Smooth muscle cell of the brain vasculature (primary cell): ENCODE data around the gene FAM187B.
A peak's percentile ranks its signal among the peaks of the same experiment; 100 is the strongest.
"Not testable (repeated sequence)": the region's sequence is repeated elsewhere in the genome, so short reads cannot be mapped to it uniquely, and the experiment has no call there.

Experiments
- DNase-seq: peaks from one replicate; pipeline ENCODE4 v3.0.0-alpha.2; 2012; ENCODE audit warnings: low read depth, low spot score

The FAM187B gene

DNA sequence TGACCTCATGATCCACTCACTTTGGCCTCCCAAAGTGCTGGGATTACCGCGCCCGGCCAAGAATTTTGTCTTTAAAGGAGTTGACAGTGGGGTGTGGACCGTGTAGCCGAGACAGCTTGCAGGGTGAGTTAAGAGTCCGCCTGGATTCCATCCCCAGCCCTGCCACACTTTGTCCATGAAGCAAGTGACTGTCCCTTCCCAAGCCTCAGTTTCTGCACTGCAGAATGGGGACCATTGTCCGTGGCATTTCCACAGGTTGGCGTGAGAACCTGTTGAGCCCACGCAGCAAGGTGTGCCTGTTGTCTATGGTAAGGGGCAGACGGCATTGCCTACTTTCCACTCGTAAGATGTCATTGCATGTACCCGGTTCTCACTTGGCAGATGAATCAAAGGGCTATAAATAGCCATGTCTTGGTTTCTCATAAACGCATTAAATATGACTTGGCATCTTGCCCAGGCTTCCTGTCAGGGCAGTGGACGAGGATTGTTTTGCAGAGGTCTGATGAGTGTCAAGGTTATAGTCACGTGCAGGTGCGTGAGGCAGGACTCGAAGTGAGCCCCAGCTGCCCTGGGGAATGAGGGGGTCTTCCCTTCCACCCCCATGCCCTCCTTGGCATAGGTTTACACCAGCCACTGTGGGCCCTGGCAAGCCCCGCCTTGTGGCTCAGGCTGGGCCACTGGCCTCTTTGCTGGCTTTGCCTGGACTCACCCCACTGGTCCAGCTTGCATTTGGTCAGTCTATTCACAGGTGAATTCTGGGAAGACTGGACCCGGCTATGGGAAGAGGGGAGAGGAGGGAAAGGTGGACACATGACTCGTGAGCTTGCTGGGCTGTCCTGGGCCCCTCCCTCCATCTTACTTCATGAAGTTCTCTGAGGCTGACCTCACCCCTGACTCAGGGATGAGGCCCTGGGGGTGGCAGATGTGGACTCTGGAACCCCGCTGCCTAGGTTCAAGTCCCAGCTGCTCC is 14.6 kb downstream of the FAM187B start:
- DNase-seq, result peak; percentile 10

DNA sequence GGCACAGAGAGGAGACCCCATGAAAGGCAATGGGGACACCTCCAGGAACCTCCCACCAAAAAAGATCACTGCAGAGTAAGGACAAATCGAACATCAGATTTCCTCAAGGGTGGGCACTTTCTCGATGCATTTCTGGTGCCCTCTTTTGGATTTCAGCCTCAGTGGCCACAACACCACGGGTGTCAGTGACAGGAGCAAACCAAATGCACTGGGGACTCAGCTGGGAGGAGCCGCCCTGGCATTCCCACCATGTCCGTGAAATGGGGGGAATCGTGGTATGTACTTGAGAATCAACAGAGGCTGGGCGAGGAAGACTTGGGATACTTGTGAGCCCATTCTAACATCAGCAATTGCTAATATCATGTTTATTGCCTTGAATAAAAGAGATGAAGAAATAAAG is 16.3 kb downstream of the FAM187B start:
- DNase-seq, result no peak

DNA sequence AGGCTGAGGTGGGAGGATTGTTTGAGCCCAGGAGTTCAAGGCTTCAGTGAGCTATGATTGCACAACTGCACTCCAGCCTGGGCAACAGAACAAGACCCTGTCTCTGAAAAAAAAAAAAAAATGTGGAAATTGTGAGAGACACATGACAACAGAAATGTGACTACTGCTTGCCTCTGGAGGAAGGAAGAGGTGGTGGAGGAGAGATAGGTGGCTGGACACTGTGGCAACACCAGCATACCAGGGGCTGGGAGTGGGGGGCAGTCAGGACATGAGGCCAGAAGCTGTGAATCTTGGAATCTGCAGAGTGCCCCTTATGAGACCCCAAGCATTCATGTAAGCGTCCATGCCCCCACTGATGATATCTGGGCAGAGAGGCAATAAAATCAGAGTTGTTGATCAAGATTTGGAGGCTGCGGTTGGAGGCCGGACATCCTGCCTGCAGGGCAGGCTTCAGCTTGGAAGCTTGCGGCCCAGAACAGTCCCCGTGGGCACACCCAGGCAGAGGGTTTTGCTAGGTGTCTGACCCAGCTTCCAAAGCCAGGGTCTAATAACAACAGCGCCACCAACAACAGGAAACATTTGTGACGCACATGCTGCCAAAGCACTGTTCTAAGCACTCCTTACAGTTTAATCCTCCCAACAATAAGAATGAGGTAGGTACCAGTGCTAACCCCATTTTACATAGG is 16.9 kb downstream of the FAM187B start:
- DNase-seq, result no peak

DNA sequence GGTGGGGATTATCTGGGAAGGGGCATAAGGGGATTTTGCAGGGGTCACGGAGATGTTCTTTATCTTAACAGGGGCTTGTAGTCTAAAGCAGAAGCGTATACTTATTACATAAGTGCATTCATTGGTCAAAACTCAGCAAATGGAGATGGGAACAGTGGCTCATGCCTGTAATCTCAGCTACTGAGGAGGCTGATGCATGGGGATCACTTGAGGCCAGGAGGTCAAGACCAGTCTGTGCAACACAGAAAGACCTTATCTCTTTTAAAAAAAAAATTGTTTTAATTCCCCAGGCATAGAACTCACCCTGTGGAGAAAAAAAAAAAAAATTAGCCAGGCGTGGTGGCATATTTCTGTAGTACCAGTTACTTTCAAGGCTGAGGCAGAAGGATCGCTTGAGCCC is 18.9 kb downstream of the FAM187B start:
- no peak for DNase-seq

DNA sequence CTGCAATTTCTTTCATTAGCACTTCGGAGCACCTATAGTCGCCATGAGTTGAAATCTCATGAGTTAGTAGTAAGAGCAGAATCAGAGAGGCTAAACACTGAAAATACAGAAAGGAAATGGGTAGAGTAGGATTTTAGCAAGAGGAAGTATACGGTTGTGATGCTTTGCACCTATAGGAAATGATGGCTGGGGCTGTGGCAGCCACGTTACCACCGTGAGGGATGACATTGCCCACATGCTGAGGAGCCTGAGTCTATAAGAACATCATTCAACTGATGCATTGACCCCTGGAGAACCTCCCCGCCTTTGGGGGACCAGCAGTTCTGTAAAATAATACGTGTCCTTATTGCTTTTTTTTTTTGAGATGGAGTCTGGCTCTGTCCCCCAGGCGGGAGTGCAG is 20.4 kb downstream of the FAM187B start:
- no peak for DNase-seq

DNA sequence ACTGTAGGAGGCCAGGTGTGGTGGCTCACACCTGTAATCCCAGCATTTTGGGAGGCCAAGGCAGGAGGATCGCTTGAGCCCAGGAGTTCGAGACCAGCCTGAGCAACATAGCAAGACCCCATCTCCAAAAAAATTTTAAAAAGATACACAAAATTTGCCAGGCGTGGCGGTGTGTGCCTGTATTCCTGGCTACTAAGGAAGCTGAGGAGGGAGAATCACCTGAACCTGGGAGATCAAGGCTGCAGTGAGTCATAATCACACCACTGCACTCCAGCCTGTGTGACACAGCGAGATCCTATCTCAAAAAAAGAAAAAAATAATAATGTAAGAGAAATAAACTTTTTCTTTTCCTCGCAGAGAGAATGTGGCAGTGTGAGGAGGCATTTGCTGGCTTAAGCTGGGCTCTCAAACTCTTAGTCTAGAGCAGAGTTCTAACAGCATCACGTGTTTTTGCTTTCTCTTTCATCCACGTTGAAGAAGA is 21.1 kb downstream of the FAM187B start:
- DNase-seq, result no peak

DNA sequence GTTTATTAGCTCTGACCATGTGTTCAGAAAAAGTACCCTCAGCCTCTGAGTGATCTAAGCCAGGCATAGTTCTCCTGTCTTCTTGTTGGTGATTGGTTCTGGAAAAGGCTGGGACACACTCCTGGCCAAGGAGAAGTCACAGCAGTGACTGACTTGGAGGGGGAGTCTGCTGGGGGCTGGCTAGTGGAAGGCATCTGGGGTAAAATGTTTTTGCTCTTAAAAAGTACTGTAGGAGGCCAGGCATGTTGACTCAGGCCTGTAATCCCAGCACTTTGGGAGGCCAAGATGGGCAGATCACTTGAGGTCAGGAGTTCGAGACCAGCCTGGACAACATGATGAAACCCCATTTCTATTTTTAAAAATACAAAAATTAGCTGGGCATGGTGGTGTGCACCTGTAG is 21.7 kb downstream of the FAM187B start:
- DNase-seq, result no peak

DNA sequence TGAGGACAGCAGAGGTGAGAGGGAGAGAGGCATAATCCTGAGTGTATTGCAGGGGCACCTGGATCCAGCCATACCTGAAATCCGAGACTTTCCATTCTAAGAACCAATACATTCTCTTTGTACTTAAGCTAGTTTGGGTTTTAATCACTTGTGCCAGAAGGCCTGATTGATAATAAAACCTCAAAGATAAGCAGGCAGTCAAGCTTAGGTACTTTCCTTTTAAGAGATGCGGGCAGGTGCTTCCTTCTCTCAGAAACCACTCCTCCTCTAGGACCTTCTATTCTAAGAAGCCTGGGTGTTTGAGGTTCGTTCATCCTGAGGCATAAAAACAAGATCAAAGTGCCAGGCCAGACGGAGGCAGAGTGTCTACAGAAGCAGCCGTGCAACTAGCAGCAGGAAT is 22.2 kb downstream of the FAM187B start:
- no peak for DNase-seq

DNA sequence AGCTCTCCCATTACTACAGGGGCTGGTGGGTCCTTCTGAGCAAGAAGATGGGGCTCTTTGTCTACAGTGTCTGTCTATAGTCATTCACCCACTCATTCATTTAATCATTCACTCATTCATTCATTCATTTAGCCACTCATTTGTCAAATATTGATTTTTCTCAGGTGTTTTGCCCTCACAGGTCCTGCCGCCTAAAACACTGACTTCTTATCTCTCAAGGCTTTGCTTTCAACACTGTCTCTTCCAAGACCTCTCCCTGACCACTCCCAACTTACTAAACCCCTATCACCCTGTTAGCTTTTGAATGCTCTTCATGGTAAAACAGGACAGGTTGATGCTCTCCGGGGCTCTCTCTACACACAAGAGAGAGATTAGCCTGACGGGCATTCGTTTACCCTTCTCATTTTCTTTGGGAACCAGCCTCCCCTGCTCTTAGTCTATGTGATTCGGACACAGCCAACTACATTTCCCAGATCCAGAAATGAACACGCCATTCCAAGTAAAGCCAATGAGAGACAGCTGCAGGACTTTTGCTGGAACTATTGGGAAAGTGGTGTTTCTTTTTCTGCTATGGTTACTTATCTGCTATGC is 22.7 kb downstream of the FAM187B start:
- no peak for DNase-seq

DNA sequence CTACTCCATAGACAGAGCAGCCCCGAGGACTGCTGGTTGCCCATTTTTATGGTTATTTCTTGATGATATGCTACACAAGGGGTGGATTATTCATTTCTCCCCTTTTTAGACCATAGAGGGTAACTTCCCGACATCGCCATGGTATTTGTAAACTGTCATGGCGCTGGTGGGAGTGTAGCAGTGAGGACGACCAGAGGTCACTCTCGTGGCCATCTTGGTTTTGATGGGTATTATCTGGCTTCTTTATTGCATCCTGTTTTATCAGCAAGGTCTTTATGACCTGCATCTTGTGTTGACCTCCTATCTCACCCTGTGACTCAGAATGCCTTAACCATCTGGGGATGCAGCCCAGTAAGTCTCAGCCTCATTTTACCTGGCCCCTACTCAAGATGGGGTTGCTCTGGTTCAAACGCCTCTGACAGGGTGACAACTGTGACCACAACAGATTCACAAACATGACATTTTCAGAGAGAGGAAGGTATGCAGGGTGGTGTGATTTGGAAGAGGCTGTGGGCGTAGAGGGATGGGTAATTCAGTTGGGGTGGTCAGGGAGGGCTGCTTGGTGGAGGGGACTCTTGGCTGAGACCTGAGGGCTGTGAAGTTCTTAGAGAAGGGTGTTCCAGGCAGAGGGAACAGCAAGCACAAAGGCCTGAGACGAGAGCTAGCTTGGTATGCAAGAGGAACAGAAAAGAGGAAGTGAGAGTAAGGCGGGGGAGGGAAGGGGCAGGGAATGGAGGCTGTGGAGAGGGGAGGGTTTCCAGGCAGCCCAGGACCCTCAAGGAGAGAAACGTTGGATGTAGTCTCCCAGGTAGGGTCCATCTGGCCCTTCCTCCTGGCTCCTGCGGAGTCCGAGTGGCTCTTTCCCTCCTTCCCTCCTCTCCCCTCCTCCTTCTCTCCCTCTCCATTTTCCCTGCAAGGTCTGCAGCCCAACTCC is 23.5 kb downstream of the FAM187B start:
- no peak for DNase-seq

DNA sequence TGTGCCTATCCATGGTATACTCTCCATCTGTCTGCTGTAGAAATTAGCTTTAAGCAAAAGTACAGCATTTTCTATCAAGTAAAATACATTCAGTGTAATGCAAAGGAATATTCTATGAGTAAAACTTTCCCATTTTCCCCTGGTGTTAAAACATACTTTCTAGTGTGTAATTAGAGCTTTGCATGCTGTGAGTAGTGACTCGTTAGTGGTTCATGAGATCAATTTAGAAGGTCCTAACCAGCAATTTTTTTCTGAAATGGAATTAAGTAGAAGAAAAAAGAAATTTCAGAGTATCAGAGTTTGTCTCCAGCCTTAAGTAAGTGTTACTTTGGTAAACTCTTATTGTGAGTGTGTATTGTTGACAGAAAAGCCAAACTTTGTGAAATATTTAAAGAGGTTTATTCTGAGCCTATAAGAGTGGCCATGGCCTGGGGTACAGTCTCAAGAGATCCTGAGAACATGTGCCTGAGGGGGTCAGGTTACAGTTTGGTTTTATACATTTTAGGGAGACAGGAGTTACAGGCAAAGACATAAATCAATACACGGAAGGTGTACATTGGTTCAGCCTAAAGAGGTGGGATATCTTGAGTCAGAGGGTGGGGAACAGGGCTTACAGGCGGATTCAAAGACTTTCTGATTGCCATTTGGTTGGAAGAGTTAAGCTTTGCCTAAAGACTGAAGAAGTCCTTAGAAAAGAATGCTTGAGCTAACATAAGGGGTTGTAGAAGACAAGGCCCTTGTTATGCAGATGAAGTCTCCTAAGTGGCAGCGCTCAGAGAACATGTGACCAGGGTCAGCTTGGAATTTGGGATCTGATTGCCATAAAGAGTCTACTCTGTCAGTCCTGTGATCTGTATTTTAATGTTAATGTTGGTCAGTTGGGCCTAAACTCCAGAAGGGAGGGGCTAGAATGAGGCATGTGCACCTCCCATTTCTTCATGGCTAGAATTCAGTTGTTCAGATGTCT is 25.5 kb downstream of the FAM187B start:
- DNase-seq, result no peak

DNA sequence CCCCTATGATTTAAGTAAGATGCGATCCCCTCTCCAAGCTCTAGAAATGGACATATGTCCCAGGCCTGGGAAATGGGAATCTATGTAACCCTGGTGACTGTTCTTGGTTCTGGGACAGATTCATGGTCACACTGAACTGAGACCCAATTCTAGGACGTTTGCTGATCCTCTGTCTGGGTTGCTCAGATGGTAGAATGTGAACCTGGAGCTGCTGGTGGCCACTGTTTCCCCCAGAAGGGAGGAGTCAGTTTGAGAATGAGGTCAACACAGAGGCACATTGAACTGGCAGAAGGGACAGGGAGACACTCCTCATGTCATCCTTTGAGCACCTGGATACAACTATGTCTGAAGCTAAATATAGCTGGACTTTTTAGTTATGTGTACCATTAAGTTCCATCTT is 29.1 kb downstream of the FAM187B start:
- DNase-seq, result no peak

DNA sequence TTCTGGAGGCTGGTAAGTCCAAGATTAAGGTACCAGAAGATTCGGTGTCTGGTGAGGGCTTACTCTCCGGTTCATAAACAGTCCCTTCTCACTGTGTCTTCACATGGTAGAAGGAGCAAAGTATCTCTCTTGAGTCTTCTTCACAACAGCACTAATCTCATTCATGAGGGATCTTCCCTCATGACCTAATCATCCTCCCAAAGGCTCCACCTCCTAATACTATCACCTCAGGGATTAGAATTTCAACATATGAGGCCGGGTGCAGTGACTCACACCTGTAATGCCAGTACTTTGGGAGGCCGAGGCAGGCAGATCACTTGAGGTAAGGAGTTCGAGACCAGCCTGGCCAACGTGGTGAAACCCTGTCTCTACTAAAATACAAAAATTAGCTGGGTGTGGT is 31.7 kb downstream of the FAM187B start:
- not testable (repeated sequence) for DNase-seq

DNA sequence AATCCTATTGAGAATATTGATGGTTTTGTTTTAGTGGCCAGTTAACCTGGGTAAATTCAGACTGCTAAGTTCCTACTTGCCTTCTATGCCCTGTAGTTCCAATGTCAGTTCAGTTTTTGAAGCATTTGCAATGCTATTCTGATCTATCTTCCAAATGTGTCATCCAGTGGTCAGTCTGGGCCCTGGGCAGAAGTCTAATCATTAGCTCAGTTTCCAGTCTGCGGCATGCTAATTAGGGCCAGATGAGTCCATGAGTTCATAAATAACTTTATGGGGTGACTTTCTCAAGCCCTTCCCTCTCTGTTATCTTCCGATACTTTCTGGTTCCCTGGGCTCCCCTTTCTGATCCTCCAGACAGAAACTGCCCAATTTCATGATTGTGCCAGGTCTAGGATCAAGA is 32.7 kb downstream of the FAM187B start:
- no peak for DNase-seq

DNA sequence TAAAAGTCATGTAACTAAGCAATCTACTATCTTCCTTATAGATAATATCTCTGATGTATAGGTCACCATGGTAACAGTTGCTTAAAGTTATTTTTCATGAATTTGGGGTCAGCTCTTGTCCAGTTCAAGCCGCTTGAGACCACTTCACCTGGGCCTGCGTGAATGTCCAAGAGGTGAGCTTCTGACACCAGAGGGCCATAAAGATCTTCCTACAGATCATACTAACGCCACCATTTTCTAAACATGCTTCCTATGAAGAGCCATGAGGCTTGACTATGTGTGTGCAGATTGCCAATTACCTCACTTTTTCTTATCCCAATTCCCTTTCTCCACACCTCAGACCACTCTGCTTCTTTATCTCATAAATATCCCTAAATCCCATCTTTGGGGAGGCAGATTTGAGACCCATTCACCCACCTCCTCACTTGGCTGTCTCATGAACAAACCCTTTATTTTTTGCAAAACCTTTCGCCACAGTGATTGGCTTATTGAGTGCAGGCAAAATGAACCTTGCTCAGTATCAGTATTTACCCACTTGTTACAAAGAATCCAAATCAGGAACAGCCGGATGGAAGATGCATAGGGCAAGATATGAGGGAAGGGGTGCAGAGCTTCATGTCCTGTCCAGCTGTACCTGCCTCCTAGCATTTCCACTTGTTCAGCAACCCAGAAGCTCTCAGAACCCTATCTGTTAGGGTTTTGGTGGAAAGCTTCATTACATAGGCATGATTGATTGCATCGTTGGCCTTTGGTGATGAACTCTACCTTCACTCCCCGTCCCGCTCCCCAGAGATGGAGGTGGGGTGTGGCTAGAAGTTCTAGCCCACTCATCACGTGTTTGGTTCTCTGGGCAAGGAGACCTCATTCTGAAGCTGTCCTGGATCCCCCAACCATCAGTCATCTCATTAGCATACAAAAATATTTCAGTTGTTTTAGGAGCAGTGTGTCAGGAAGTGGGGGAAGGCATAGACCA is 34.2 kb downstream of the FAM187B start:
- no peak for DNase-seq

DNA sequence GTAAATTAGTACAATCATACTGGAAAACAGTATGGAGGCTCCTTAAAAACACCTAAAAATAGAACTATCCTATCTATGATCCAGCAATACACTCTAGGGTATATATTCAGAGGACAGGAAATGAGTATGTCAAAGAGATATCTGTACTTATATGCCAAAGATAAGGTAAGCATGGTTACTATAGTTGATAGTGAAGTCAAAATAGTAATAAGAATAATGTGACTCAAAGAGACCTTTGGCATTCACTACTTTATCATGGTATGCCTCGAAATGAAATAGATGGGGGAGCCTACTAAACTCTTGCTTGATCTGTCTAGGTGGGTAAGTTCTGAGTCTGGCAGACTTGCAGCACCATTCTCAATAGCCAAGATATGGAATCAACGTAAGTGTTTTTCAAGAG is 43.7 kb downstream of the FAM187B start:
- DNase-seq, result no peak

DNA sequence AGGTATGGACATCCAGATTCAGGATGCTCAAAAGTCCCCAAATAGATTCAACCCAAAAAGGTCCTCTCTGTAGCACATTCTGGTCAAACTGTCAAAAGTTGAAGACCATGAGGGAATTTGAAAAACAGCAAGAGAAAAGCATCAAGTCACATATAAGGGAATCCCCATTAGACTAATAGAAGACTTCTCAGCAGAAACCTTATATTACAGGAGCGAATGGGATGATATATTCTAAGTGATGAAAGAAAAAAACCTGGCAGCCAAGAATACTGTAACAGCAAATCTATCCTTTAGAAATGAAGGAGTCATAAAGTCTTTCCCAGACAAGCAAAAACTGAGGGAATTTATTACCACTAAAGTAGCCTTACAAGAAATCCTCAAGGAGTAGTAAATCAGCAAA is 44.3 kb downstream of the FAM187B start:
- no peak for DNase-seq

DNA sequence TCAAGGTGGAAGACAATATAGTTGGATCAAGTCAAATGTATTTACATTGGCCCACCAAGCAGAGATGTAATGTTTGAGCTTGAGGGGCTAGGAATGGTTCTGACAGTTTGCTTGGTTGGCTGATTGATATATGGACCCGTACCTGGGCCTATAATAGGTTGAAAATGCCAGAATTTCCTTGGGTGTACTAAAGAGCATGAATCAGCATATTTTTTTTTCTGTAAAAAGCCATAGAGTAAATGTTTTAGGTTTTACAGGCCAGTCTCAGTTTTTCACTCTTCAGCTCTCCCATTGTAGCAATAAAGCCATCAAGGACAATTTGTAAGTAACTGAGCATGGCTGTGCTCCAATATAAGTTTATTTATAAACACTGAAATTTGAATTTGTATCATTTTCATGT is 47.2 kb downstream of the FAM187B start:
- DNase-seq, result no peak

DNA sequence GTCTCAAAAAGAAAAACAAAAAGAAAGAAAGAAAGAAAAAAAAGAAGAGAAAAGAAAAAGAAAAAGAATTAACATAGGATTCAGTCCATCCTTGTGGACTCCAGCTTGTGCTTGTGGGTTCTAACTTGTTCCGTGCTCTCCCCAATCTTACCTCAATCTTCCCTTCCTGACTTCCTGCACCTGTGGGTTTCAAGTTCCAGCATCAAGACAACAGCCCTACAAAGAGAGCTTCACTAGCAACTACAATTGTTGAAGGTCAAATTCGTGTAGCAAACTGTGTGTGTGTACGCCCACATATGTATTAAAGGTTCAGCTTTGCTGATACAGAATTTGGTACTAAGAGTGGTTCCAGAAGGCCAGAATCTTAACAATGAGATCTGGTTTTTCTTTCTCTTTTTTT is 48.7 kb downstream of the FAM187B start:
- no peak for DNase-seq
